HL-60/S4 treated with retinoic acid at 250 ng/mL for 4 days and 3 days (cell line): ENCODE results near the gene FBXO21.
"Not testable (repeated sequence)": the region's sequence is repeated elsewhere in the genome, so short reads cannot be mapped to it uniquely, and the experiment has no call there.

ENCODE experiments used
- in situ Hi-C: fragments of 300-500 bp; cut with MboI; formaldehyde crosslinking; loops from 2 replicates; pipeline ENCODE4 v1.7.0; 2022; ENCODE audit warnings: low sequenced_read_pairs

Gene FBXO21

GRCh38 chr12:117202556-117202955, 12.3 kb upstream of the FBXO21 start:
- in situ Hi-C loops, result no loop called here

- in situ Hi-C loops, result no loop called here
Measured at GRCh38 chr12:117202033-117202432, 11.8 kb upstream of the FBXO21 start.

- in situ Hi-C loops, result not testable (repeated sequence)
Measured at GRCh38 chr12:117199956-117200744, 9.9 kb upstream of the FBXO21 start.

GRCh38 chr12:117196334-117196733, 6.1 kb upstream of the FBXO21 start:
- in situ Hi-C loops, result not testable (repeated sequence)

- in situ Hi-C loops, result not testable (repeated sequence)
Measured at GRCh38 chr12:117195027-117195426, 4.8 kb upstream of the FBXO21 start.

- in situ Hi-C loops, result no loop called here
Measured at GRCh38 chr12:117193903-117194302, 3.6 kb upstream of the FBXO21 start.

- in situ Hi-C loops, result not testable (repeated sequence)
Measured at GRCh38 chr12:117192581-117192980, 2.3 kb upstream of the FBXO21 start.

GRCh38 chr12:117192057-117192456, 1.8 kb upstream of the FBXO21 start:
- in situ Hi-C loops, result no loop called here

GRCh38 chr12:117189725-117190209, 503 bp downstream of the FBXO21 start:
- in situ Hi-C loops, result no loop called here

- in situ Hi-C loops, result no loop called here
Measured at GRCh38 chr12:117188961-117189724, 1.1 kb downstream of the FBXO21 start.

GRCh38 chr12:117188121-117188665, 2.1 kb downstream of the FBXO21 start:
- in situ Hi-C loops, result no loop called here

GRCh38 chr12:117187421-117187820, 2.8 kb downstream of the FBXO21 start:
- in situ Hi-C loops, result no loop called here

GRCh38 chr12:117182866-117183265, 7.4 kb downstream of the FBXO21 start:
- in situ Hi-C loops, result no loop called here

- in situ Hi-C loops, result not testable (repeated sequence)
Measured at GRCh38 chr12:117181468-117181843, 8.8 kb downstream of the FBXO21 start.

- in situ Hi-C loops, result no loop called here
Measured at GRCh38 chr12:117180758-117181467, 9.4 kb downstream of the FBXO21 start.

GRCh38 chr12:117178745-117179144, 11.5 kb downstream of the FBXO21 start:
- in situ Hi-C loops, result no loop called here

- in situ Hi-C loops, result no loop called here
Measured at GRCh38 chr12:117178301-117178700, 12.0 kb downstream of the FBXO21 start.

- in situ Hi-C loops, result no loop called here
Measured at GRCh38 chr12:117172168-117172567, 18.1 kb downstream of the FBXO21 start.

- in situ Hi-C loops, result no loop called here
Measured at GRCh38 chr12:117171499-117172162, 18.6 kb downstream of the FBXO21 start.

GRCh38 chr12:117169548-117169947, 20.7 kb downstream of the FBXO21 start:
- in situ Hi-C loops, result no loop called here

GRCh38 chr12:117168976-117169375, 21.3 kb downstream of the FBXO21 start:
- in situ Hi-C loops, result no loop called here
